GM21737 (cell line): ENCODE results near the gene NCF4.

ENCODE experiments used
- ATAC-seq: cut with Tn5 transposase; IDR thresholded peaks from one replicate; pipeline ENCODE4 v1.9.1; 2021; ENCODE audit warnings: mild to moderate bottlenecking, moderate library complexity; ENCODE audit not compliant: unreplicated experiment

NCF4 gene

GRCh38 chr22:36892292-36892691 is 31.5 kb downstream of the NCF4 start:
- ATAC-seq = no peak

DNA sequence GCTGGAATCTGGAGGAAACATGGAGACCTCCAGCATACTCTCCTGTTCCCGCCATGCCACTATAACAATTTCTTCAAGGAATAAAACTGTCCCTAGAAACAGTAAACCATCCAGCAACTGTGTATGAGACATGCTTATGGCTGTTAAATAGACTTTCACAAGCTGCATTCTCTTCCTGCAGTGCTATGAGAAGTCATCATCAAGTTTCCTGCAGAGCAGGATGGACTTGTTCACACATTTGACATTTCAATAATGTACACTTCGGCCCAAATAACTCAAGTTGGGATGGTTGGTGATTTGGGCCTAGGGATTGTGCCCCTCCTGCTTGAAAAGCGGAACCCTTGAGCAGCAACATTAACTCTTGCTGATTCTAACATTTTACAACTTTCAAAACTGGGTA is 32.5 kb downstream of the NCF4 start:
- no peak for ATAC-seq

- ATAC-seq = no peak
Observed at GRCh38 chr22:36894266-36894665, 33.5 kb downstream of the NCF4 start.

- ATAC-seq = no peak
Observed at GRCh38 chr22:36897611-36898010, 36.8 kb downstream of the NCF4 start.

GRCh38 chr22:36898690-36899089 is 37.9 kb downstream of the NCF4 start:
- ATAC-seq = no peak

DNA sequence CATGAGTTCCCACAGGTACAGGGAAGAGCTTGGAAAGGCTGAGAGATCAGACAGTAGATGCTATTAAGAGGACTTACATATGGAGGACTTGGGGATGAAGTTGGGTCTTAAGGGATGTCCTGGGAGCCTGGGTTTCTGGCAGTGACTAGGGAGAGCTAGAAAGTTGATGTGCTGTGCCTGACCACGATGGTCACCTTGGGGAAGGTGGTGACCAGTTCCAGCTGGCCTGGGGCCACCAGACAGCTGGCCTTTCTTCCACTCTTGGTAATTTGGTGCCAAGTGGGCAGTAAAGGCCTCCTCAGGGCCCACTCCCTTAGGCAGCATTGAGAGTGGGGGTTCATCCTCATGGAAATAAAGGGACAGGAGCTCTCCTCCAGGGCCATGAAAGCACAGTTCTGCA is 38.7 kb downstream of the NCF4 start:
- no peak for ATAC-seq

DNA sequence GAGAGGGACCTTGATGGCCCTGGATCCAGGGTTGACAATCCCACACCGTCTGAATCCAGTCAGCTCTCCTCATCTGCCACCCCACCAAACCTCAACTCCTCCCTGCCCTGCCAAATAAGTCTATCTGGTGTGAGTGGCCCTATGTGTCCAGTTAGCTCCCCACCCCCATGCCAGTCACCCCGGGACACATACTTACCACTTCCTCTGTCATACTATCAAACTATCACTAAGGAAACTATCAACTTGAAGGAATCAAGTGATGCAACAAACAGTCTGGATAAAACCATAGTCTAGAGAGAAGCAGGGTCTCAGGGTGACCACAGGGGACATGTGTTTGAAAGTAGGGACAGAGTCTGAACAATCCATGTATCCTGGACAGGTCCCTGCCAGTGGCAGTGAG is 39.4 kb downstream of the NCF4 start:
- no peak for ATAC-seq

DNA sequence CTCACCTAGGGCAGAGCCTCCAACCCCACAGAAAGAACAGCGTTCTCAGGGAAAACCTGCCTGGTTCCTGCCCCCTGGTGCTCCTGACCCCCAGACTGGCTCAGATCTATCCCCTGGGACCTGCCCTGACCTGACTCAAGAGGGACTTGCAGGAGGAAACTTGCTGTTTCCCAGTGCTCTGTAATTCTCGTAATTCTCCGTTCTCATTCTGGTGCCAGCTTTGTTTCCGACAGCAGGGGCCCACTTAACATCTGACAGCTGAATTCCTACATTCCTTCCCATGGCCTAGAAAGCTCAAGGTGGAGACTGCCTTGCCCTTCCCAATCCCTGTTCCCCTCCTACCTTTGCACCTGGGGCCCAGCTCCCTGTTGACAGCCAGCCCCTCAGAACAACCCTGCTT is 40.1 kb downstream of the NCF4 start:
- no peak for ATAC-seq

DNA sequence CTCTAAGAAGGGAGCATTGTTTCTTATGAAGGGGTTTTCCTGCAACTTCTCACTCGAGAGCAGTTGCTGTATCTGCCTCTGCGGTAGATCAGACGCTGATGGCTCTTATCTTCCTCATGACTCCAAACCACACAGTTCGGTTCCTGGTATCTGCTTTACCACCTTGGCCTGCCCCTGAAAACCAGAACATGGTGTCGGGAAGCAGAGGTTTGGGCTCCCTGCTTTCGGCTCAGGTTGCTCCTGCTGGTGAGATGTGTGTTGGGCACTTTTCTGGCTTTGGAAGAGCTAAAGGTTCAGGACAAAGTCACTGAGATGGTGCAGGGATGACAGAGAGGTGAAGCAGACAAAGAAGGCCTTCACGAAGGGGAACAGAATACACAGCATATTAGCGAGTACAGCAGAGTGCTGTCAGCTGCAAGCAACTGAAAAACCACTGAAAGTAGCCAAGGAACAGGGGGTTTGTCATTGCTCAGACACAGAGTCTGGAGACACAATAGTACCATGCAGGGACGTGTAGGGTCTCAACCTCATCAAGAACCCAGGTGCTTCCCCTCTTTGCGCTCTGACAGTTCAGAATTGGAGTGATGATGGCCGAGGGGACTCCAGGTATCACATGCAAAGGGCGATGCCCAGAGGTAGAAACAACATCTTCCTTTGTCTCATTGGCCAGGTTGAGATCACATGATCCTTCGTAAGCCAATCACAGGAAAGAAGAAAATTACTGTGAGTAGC is 40.8 kb downstream of the NCF4 start:
- ATAC-seq = peak; percentile 48

DNA sequence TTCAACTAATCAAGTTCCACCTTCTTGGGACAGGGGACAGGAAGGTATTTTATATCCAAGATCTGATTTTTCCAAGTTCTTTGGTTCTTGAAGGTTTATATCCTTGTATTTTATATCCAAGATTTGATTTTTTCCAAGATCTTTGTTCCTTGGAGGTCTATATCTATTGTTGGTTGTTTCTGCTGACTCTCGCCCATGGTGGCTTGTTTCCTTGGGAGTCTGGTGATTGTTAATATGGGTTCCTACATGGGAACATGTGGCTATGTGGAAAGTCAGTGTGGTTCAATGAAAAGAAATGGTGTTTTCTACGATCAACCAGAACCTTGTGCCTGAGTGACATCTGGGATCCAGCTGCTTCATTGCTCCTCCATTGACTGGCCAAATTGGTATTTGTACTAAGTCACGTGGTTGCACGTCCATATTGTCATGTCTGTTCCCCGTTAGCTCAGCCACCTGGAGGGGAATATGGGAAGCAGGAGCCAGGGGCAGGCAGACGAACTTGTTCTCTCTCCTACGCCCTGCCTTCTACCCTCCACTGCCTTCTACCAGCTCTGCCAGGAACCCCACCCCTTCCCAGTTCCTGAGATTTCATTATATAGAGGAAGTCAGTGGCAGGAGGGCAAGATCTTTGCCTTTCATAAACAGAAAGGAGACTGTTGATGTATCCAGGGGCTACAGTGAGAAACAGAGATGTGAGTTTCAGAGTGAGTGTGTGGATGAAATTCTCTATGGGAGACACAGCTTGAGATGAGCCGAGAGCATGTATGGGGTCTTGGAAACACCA is 41.5 kb downstream of the NCF4 start:
- no peak for ATAC-seq

GRCh38 chr22:36904260-36904880 is 43.6 kb downstream of the NCF4 start:
- no peak for ATAC-seq

GRCh38 chr22:36907253-36908195 is 46.7 kb downstream of the NCF4 start:
- no peak for ATAC-seq

- ATAC-seq = no peak
Observed at GRCh38 chr22:36910461-36910860, 49.7 kb downstream of the NCF4 start.

DNA sequence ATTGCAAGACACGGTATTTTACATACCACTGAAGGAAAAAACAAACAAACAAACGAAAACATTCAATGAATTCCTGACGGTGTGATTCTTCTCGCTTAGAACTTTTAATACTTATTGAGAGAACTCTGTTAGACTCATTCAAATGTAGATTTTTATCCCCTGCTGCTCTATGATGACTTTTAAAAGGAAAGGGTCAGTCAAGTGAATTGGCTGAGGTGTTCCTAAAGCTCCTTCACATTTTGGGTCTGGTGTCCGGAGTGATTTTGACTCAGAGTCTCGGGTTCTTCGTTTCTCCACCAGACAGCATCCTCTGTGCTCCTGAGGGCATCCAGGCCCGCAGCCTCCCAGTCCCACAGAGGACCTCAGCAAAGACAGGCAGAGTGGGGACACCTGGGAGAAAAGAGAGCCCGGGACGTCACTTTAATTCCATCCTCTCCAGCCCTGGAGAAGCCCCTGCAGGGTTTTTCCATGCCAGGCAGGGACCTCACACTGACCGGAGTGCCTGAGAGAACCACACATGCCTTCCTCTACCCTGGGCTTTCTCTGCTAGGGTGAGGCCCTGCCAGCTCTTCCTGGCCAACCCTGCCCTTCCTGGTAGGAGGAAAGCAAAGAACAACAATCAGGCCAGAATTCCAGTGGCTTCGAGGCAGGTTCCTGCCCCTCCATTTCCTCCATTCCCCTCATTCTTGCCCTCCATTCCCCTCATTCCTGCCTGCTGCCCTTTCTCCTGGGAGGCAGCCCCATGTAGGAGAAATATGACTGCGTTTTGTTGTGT is 51.3 kb downstream of the NCF4 start:
- no peak for ATAC-seq

GRCh38 chr22:36912694-36913426 is 52.1 kb downstream of the NCF4 start:
- no peak for ATAC-seq

DNA sequence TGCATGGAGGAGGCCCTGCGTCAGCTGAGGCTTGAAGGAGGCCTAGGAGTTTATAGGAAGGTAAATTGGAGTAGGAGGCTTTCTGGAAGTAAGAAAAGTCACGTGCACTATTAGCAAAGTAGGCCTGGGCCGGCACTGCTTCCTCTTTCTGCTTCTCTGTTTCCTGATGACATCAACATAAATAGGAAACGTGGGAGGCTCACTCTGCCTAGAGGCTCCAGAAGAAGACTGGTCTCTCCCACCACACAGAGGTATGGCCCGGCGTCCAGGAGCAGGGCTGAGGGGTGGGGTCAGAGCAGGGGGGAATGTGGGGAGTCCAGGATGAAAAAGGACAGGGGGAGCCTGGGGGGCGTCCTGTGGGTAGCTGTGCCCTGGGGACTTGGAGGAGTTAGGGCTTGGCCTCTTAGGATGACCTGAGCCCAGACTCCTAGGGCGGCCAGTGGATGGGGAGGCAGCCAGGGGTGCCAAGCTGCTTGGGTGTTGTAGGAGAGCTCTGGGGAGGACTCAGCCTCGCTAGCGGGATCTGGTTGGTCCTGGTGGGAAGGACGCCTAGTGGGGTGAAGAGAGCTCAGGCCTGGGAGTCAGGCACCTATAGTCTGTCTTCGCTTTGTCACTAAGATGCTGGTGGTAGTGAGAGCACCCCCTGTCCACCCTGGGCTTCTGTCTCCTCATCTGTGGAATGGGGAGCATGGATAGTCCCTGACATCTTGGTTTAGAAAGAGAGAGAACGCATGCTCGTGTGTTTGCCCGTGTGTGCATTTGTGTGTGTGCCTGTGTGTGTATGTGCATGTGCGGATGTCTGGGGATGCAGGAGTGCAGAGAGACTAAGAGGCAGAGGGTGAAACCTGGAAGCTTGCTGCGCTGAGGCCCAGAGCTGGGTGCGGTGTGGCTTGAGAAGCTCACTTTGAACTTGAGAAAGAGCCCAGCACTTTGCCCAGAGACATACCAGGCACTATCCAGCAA is 52.9 kb downstream of the NCF4 start, which contains the start of gene CSF2RB:
Gene CSF2RB, plus strand, starts transcription at position 202 of the 963 bp plus-strand sequence. CDS start 8,580 bp downstream, outside the sequence.
- ATAC-seq = peak; percentile 68

DNA sequence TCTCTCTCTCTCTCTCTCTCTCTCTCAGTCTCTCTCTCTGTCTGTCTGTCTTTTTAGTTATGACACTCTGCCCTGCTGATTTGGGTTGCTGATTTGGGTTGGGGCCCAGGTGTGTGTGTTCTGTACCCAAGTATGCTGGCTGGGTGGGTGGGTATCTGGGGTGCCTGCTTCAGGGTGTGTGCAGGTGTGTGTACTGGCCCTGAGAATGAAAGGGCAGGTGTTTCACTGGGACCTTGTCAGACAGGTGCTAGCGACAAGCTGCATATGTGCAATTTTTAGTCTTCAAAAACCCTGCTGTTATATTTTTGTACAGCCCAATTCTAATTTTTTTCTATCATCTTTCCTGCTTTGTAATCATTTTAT is 53.6 kb downstream of the NCF4 start:
- no peak for ATAC-seq

DNA sequence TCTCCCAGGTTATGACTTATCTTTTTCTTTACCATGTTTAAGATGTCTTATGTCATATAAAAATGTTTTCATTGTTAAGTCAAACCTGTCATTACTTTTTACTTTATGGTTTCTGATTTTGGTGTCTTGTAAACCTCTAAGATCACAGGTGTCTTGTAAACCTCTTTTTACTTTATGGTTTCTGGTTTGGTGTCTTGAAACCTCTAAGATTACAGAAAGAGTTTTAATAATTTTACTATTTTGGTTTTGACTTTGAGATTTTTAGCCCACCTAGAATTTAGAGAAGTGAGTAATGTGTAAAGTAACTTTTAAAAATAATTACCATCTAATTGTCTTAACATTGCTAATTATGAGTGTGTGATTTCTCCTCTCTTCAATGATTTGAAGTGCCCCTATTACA is 55.2 kb downstream of the NCF4 start:
- no peak for ATAC-seq
